ENCODE data around the gene LCN10. TPM values are rescaled to one million over a fixed set of nuclear protein-coding genes. Genes with fewer than 3 reads are reported as not detected.
A peak's percentile ranks its signal among the peaks of the same experiment; 100 is the strongest.

LCN10 gene
- total RNA-seq, 2 experiments from 2014 or later, result 2.6 to 3.2 TPM

GRCh38 chr9:136703276-136703860, 39.4 kb downstream of the LCN10 start:
- intact Hi-C loops (cut with micrococcal nuclease), result no loop called here
- ChIA-PET CTCF (no interaction called here), POLR2A (interaction anchor here (7.6 kb wide), 1 partner anchor 25 kb away, joined by 44 read pairs; no protein-coding TSS in a partner anchor)
- DNase-seq (no peak), ATAC-seq (no peak)
- no peaks in the 10 kb centered on the region for H3K36me3 Mint-ChIP-seq (ENCODE audit: low read depth)
- peaks cover 15% of the 10 kb centered on the region for H3K27me3 Mint-ChIP-seq
- no peak overlapping the region for H3K27ac Mint-ChIP-seq
- TF ChIP-seq, protein P1, sequence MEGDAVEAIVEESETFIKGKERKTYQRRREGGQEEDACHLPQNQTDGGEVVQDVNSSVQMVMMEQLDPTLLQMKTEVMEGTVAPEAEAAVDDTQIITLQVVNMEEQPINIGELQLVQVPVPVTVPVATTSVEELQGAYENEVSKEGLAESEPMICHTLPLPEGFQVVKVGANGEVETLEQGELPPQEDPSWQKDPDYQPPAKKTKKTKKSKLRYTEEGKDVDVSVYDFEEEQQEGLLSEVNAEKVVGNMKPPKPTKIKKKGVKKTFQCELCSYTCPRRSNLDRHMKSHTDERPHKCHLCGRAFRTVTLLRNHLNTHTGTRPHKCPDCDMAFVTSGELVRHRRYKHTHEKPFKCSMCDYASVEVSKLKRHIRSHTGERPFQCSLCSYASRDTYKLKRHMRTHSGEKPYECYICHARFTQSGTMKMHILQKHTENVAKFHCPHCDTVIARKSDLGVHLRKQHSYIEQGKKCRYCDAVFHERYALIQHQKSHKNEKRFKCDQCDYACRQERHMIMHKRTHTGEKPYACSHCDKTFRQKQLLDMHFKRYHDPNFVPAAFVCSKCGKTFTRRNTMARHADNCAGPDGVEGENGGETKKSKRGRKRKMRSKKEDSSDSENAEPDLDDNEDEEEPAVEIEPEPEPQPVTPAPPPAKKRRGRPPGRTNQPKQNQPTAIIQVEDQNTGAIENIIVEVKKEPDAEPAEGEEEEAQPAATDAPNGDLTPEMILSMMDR (IDR thresholded peaks at IDR 0.05), result no peak
- no peak overlapping the region for H3K4me3 Mint-ChIP-seq
- peaks cover 22% of the 10 kb centered on the region for H3K4me1 Mint-ChIP-seq (ENCODE audit: low read depth)
- no peaks in the 10 kb centered on the region for H3K9me3 Mint-ChIP-seq

GRCh38 chr9:136701668-136702053, 41.1 kb downstream of the LCN10 start:
- Mint-ChIP-seq H3K9me3 (no peaks in the 10 kb centered on the region), H3K4me1 (ENCODE audit: low read depth) (peaks cover 26% of the 10 kb centered on the region), H3K36me3 (ENCODE audit: low read depth) (no peaks in the 10 kb centered on the region), H3K4me3 (peak overlapping the region; percentile 76), H3K27ac (peak overlapping the region; percentile 97), H3K27me3 (peaks cover 19% of the 10 kb centered on the region)
- TF ChIP-seq, protein P1 (IDR thresholded peaks at IDR 0.05), result no peak
- CTCF ChIA-PET, result interaction anchor here (1.0 to 1.5 kb wide), 4 partner anchors 25 to 30 kb away, joined by 3 to 4 read pairs (median 3); no protein-coding TSS in a partner anchor
- DNase-seq, result peak; percentile 41
- intact Hi-C loops (cut with micrococcal nuclease), result no loop called here
- POLR2A ChIA-PET, result interaction anchor here (0.6 to 7.6 kb wide), 5 partner anchors 12 to 56 kb away, joined by 3 to 44 read pairs (median 4); partner anchors contain the start of gene AGPAT2
- ATAC-seq, result peak; percentile 7

DNA sequence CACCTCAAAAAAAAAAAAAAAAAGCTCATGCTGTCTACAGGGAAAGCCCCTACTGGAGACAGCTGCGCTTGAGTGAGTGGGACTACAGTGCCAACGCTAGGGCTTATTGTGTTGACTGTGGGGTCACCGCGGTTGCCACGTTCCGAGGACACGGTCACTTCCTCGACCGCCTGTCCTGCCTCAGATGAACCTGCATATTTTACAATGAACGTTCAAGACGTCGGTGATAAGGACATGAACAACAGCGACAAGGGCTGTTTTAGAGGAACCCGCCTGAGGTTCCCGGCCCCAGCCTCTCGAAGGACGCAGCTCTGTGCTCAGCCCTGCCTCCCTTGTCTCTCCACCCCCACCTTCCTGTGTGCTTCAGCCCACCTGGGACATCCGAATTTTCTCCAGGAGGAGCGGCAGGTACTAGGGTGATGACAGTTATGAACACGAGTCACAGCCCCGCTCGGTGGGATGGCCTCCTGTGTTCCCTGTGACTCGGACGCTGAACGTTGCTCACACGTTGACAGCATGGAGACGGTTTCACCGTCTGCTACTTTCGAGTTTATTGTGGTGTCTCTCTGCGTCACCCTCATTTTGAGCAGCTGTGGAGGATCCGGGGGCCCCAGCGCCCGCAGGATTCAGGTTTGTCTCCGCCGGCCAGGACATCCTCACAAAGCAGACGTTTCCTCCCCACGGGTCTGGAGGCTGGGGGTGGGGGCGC, 41.6 kb downstream of the LCN10 start:
- peaks cover 19% of the 10 kb centered on the region for H3K27me3 Mint-ChIP-seq
- H3K4me1 Mint-ChIP-seq (ENCODE audit: low read depth), result peaks cover 26% of the 10 kb centered on the region
- ATAC-seq (peak; percentile 93), DNase-seq (peak; percentile 93)
- no peaks in the 10 kb centered on the region for H3K9me3 Mint-ChIP-seq
- H3K36me3 Mint-ChIP-seq (ENCODE audit: low read depth), result no peaks in the 10 kb centered on the region
- intact Hi-C loops (cut with micrococcal nuclease), result no loop called here
- TF ChIP-seq, protein P1 (IDR thresholded peaks at IDR 0.05), result no peak
- CTCF ChIA-PET, result interaction anchor here (1.0 to 1.5 kb wide), 4 partner anchors 26 to 30 kb away, joined by 3 to 4 read pairs (median 3); no protein-coding TSS in a partner anchor
- POLR2A ChIA-PET, result interaction anchor here (0.6 to 7.6 kb wide), 6 partner anchors 12 to 82 kb away, joined by 3 to 44 read pairs (median 4); partner anchors contain the start of gene AGPAT2
- peak overlapping the region; percentile 97 for H3K27ac Mint-ChIP-seq
- H3K4me3 Mint-ChIP-seq, result peak overlapping the region; percentile 76

- H3K4me1 Mint-ChIP-seq (ENCODE audit: low read depth), result peaks cover 26% of the 10 kb centered on the region
- peaks cover 18% of the 10 kb centered on the region for H3K27me3 Mint-ChIP-seq
- DNase-seq, result no peak
- CTCF ChIA-PET, result interaction anchor here (1.2 to 1.5 kb wide), 2 partner anchors 27 to 29 kb away, joined by 3 to 4 read pairs; no protein-coding TSS in a partner anchor
- intact Hi-C loops (cut with micrococcal nuclease), result no loop called here
- H3K27ac Mint-ChIP-seq, result no peak overlapping the region
- TF ChIP-seq, protein P1 (IDR thresholded peaks at IDR 0.05), result no peak
- H3K4me3 Mint-ChIP-seq, result no peak overlapping the region
- no peak for ATAC-seq
- POLR2A ChIA-PET, result interaction anchor here (2.7 to 7.6 kb wide), 2 partner anchors 13 to 28 kb away, joined by 10 to 44 read pairs; partner anchors contain the start of gene AGPAT2
- no peaks in the 10 kb centered on the region for H3K36me3 Mint-ChIP-seq (ENCODE audit: low read depth)
- no peaks in the 10 kb centered on the region for H3K9me3 Mint-ChIP-seq
These were observed 42.4 kb downstream of the LCN10 start for GRCh38 chr9:136700304-136700703.

Data from activated CD8-positive, alpha-beta T cell treated with anti-CD3 and anti-CD28 coated beads for 36 hours (primary cell).